HuH-7 (cell line): ENCODE results near the gene COPZ1.
A peak's percentile ranks its signal among the peaks of the same experiment; 100 is the strongest.
"Not testable (repeated sequence)": the region's sequence is repeated elsewhere in the genome, so short reads cannot be mapped to it uniquely, and the experiment has no call there.

Source experiments
- DNase-seq: peaks from one replicate; pipeline ENCODE4 v3.0.0; 2011; ENCODE audit warnings: low spot score

COPZ1 gene

GRCh38 chr12:54324617-54325441 lies at the start of gene COPZ1:
Gene COPZ1, plus strand, starts transcription at chr12:54325131. Its CDS starts 33 bp downstream, at chr12:54325164.
- peak; percentile 82 for DNase-seq

GRCh38 chr12:54276368-54276767 lies 48.6 kb upstream of the COPZ1 start:
- no peak for DNase-seq

GRCh38 chr12:54277823-54278276 lies 47.1 kb upstream of the COPZ1 start:
- no peak for DNase-seq

- no peak for DNase-seq
Observed at GRCh38 chr12:54279227-54279631, 45.7 kb upstream of the COPZ1 start.

GRCh38 chr12:54279632-54280467 lies 45.1 kb upstream of the COPZ1 start, which contains the start of gene CBX5:
Gene CBX5, minus strand, starts transcription at chr12:54280122. Its CDS starts 22,472 bp downstream, at chr12:54257650.
- DNase-seq: peak; percentile 92

- peak; percentile 86 for DNase-seq
Observed at GRCh38 chr12:54280468-54281260, 44.3 kb upstream of the COPZ1 start, which contains the start of gene HNRNPA1. Gene HNRNPA1, plus strand, starts transcription at chr12:54280726. Its CDS starts 82 bp downstream, at chr12:54280808.

- DNase-seq: not testable (repeated sequence)
Observed at GRCh38 chr12:54281261-54281638, 43.7 kb upstream of the COPZ1 start.

- DNase-seq: not testable (repeated sequence)
Observed at GRCh38 chr12:54281694-54282093, 43.2 kb upstream of the COPZ1 start.

- DNase-seq: no peak
Observed at GRCh38 chr12:54282949-54283593, 41.9 kb upstream of the COPZ1 start.

GRCh38 chr12:54284070-54284780 lies 40.7 kb upstream of the COPZ1 start:
- not testable (repeated sequence) for DNase-seq

- DNase-seq: no peak
Observed at GRCh38 chr12:54285150-54286041, 39.5 kb upstream of the COPZ1 start.

GRCh38 chr12:54286042-54287030 lies 38.6 kb upstream of the COPZ1 start:
- DNase-seq: no peak

GRCh38 chr12:54287261-54288157 lies 37.4 kb upstream of the COPZ1 start:
- DNase-seq: no peak

- DNase-seq: no peak
Observed at GRCh38 chr12:54292083-54292930, 32.6 kb upstream of the COPZ1 start.

- no peak for DNase-seq
Observed at GRCh38 chr12:54292931-54293241, 32.0 kb upstream of the COPZ1 start.

- peak; percentile 84 for DNase-seq
Observed at GRCh38 chr12:54294152-54294952, 30.6 kb upstream of the COPZ1 start.
